Measurements from ENCODE around the gene GPATCH2.

GPATCH2 gene

GRCh38 chr1:217630711-217631591, at the start of gene GPATCH2, which contains the start of gene SPATA17:
TSS of gene GPATCH2 (minus strand) at chr1:217631090. CDS start at chr1:217630971, 119 bp downstream.
TSS of gene SPATA17 (plus strand) at chr1:217631344. CDS start at chr1:217631379, 35 bp downstream.
- DNase-seq (ENCODE audit: low spot score) = peak; percentile 89

GRCh38 chr1:217674028-217674729, 43.3 kb upstream of the GPATCH2 start:
- peak; percentile 62 for DNase-seq (ENCODE audit: low spot score)

GRCh38 chr1:217673387-217673786, 42.5 kb upstream of the GPATCH2 start:
- DNase-seq (ENCODE audit: low spot score) = no peak

- DNase-seq (ENCODE audit: low spot score) = no peak
Measured at GRCh38 chr1:217668351-217668940, 37.6 kb upstream of the GPATCH2 start.

- no peak for DNase-seq (ENCODE audit: low spot score)
Measured at GRCh38 chr1:217661407-217661806, 30.5 kb upstream of the GPATCH2 start.

- DNase-seq (ENCODE audit: low spot score) = no peak
Measured at GRCh38 chr1:217660353-217661062, 29.6 kb upstream of the GPATCH2 start.

- DNase-seq (ENCODE audit: low spot score) = no peak
Measured at GRCh38 chr1:217650674-217651073, 19.8 kb upstream of the GPATCH2 start.

- no peak for DNase-seq (ENCODE audit: low spot score)
Measured at GRCh38 chr1:217647791-217648190, 16.9 kb upstream of the GPATCH2 start.

- no peak for DNase-seq (ENCODE audit: low spot score)
Measured at GRCh38 chr1:217642455-217642854, 11.6 kb upstream of the GPATCH2 start.

GRCh38 chr1:217627431-217627830, 3.5 kb downstream of the GPATCH2 start:
- DNase-seq (ENCODE audit: low spot score) = no peak

GRCh38 chr1:217626321-217626720, 4.6 kb downstream of the GPATCH2 start:
- no peak for DNase-seq (ENCODE audit: low spot score)

- no peak for DNase-seq (ENCODE audit: low spot score)
Measured at GRCh38 chr1:217622042-217622441, 8.8 kb downstream of the GPATCH2 start.

- DNase-seq (ENCODE audit: low spot score) = no peak
Measured at GRCh38 chr1:217620814-217621213, 10.1 kb downstream of the GPATCH2 start.

GRCh38 chr1:217617126-217617525, 13.8 kb downstream of the GPATCH2 start:
- DNase-seq (ENCODE audit: low spot score) = no peak

GRCh38 chr1:217614200-217614712, 16.6 kb downstream of the GPATCH2 start:
- DNase-seq (ENCODE audit: low spot score) = no peak

- DNase-seq (ENCODE audit: low spot score) = no peak
Measured at GRCh38 chr1:217605390-217605789, 25.5 kb downstream of the GPATCH2 start.

- DNase-seq (ENCODE audit: low spot score) = no peak
Measured at GRCh38 chr1:217602380-217602779, 28.5 kb downstream of the GPATCH2 start.

GRCh38 chr1:217599154-217599553, 31.7 kb downstream of the GPATCH2 start:
- no peak for DNase-seq (ENCODE audit: low spot score)

- DNase-seq (ENCODE audit: low spot score) = no peak
Measured at GRCh38 chr1:217590598-217590997, 40.3 kb downstream of the GPATCH2 start.

GRCh38 chr1:217586586-217586985, 44.3 kb downstream of the GPATCH2 start:
- no peak for DNase-seq (ENCODE audit: low spot score)

- DNase-seq (ENCODE audit: low spot score) = no peak
Measured at GRCh38 chr1:217585577-217585976, 45.3 kb downstream of the GPATCH2 start.

All from left forelimb (tissue), 1 donor.